Measurements from ENCODE around the gene EPHB6.

GRCh38 chr7:142914121-142914520, 59.2 kb downstream of the EPHB6 start:
- TF ChIP-seq CTCF (IDR thresholded peaks at IDR 0.05; ENCODE audit: low read length) (no peak), EZH2 (IDR thresholded peaks at IDR 0.05; ENCODE audit: borderline replicate concordance, low read length) (no peak)

Data from OCI-LY1 (cell line).